SK-N-SH treated with all-trans-retinoic acid at 6 μM for 48 hours (cell line): ENCODE results near the gene CGB7.
A peak's percentile ranks its signal among the peaks of the same experiment; 100 is the strongest.

ENCODE experiments used
- ATAC-seq: fragments of 200-7000 bp; cut with Tn5 transposase; 3 replicates; pipeline ENCODE4 v1.9.1; 2020; ENCODE audit warnings: mild to moderate bottlenecking, moderate library complexity
- ARNTL ChIP-seq: fragments of 450-650 bp; formaldehyde crosslinking; IDR thresholded peaks from 2 replicates; pipeline ENCODE4 v1.5.0; 2020; ENCODE audit warnings: low read depth, mild to moderate bottlenecking, moderate library complexity, borderline replicate concordance
- BACH2 ChIP-seq: fragments of 250-450 bp; sonication (Bioruptor Pico); IDR thresholded peaks from 2 replicates; pipeline ENCODE4 v1.9.0; 2021; ENCODE audit warnings: mild to moderate bottlenecking, borderline replicate concordance
- CSRNP3 ChIP-seq: fragments of 250-450 bp; sonication (Bioruptor Pico); IDR thresholded peaks from 2 replicates; pipeline ENCODE4 v1.5.1; 2021; ENCODE audit warnings: mild to moderate bottlenecking, moderate library complexity
- ESRRG ChIP-seq: fragments of 250-450 bp; sonication (Bioruptor Pico); IDR thresholded peaks from 2 replicates; pipeline ENCODE4 v1.6.1; 2021; ENCODE audit warnings: mild to moderate bottlenecking
- GLIS3 ChIP-seq: fragments of 250-450 bp; sonication (Bioruptor Pico); IDR thresholded peaks from 2 replicates; pipeline ENCODE4 v1.5.0; 2020; ENCODE audit warnings: mild to moderate bottlenecking, moderate library complexity
- ISL1 ChIP-seq: fragments of 250-450 bp; sonication (Bioruptor Pico); IDR thresholded peaks from 2 replicates; pipeline ENCODE4 v2.1.2; 2022; ENCODE audit warnings: mild to moderate bottlenecking, moderate library complexity
- OSR1 ChIP-seq: fragments of 250-450 bp; sonication (Bioruptor Pico); IDR thresholded peaks from 2 replicates; pipeline ENCODE4 v1.8.0; 2022; ENCODE audit warnings: moderate library complexity, mild to moderate bottlenecking, inconsistent platforms
- PATZ1 ChIP-seq: fragments of 250-450 bp; sonication (Bioruptor Pico); IDR thresholded peaks from 2 replicates; pipeline ENCODE4 v1.8.0; 2020; ENCODE audit warnings: mild to moderate bottlenecking, moderate library complexity, borderline replicate concordance
- POU6F1 ChIP-seq: fragments of 250-450 bp; sonication (Bioruptor Pico); IDR thresholded peaks from 2 replicates; pipeline ENCODE4 v1.8.0; 2021; ENCODE audit warnings: low read depth, mild to moderate bottlenecking, moderate library complexity, borderline replicate concordance
- PPARA ChIP-seq: fragments of 250-450 bp; sonication (Bioruptor Pico); IDR thresholded peaks from 2 replicates; pipeline ENCODE4 v1.5.0; 2020; ENCODE audit warnings: mild to moderate bottlenecking, borderline replicate concordance
- RARB ChIP-seq: fragments of 250-450 bp; sonication (Bioruptor Pico); IDR thresholded peaks from 2 replicates; pipeline ENCODE4 v1.8.0; 2021; ENCODE audit warnings: mild to moderate bottlenecking, moderate library complexity
- SNAI2 ChIP-seq: fragments of 250-450 bp; sonication (Bioruptor Pico); IDR thresholded peaks from 2 replicates; pipeline ENCODE4 v1.5.0; 2020; ENCODE audit warnings: mild to moderate bottlenecking, moderate library complexity
- TCF4 ChIP-seq: fragments of 250-450 bp; sonication (Bioruptor Pico); IDR thresholded peaks from 2 replicates; pipeline ENCODE4 v1.8.0; 2021; ENCODE audit warnings: mild to moderate bottlenecking, moderate library complexity, borderline replicate concordance
- TOX ChIP-seq: fragments of 250-450 bp; sonication (Bioruptor Pico); IDR thresholded peaks from 2 replicates; pipeline ENCODE4 v1.8.0; 2021; ENCODE audit warnings: mild to moderate bottlenecking, moderate library complexity, borderline replicate concordance
- TSHZ2 ChIP-seq: fragments of 250-450 bp; sonication (Bioruptor Pico); IDR thresholded peaks from 2 replicates; pipeline ENCODE4 v1.5.0; 2020; ENCODE audit warnings: mild to moderate bottlenecking, moderate library complexity
- ZC3H10 ChIP-seq: fragments of 250-450 bp; sonication (Bioruptor Pico); IDR thresholded peaks from 2 replicates; pipeline ENCODE4 v1.5.1; 2021; ENCODE audit warnings: mild to moderate bottlenecking, moderate library complexity
- ZFP3 ChIP-seq: fragments of 250-450 bp; sonication (Bioruptor Pico); IDR thresholded peaks from 2 replicates; pipeline ENCODE4 v1.5.0; 2020; ENCODE audit warnings: mild to moderate bottlenecking, moderate library complexity
- ZFP30 ChIP-seq: fragments of 450-650 bp; formaldehyde crosslinking; IDR thresholded peaks from 2 replicates; pipeline ENCODE4 v1.5.0; 2022; ENCODE audit warnings: mild to moderate bottlenecking, moderate library complexity
- ZNF565 ChIP-seq: fragments of 450-650 bp; formaldehyde crosslinking; conservative IDR thresholded peaks from 2 replicates; pipeline ENCODE4 v1.5.0; 2020; ENCODE audit warnings: low read depth, mild to moderate bottlenecking, moderate library complexity
- ZNF70 ChIP-seq: fragments of 450-650 bp; formaldehyde crosslinking; IDR thresholded peaks from 2 replicates; pipeline ENCODE4 v1.5.0; 2020; ENCODE audit warnings: mild to moderate bottlenecking, moderate library complexity
- ZNF8 ChIP-seq: fragments of 450-650 bp; formaldehyde crosslinking; IDR thresholded peaks from 2 replicates; pipeline ENCODE4 v1.5.0; 2020; ENCODE audit warnings: mild to moderate bottlenecking, moderate library complexity

The CGB7 gene

GRCh38 chr19:49057636-49058234 is at the start of gene CGB7:
CGB7 (minus strand) TSS chr19:49057749; CDS start chr19:49055375, 2,374 bp downstream.
- no peak for TF ChIP-seq ZC3H10 (CRISPR knock-in tag)
- no peak for TF ChIP-seq ZNF70 (CRISPR knock-in tag)
- TF ChIP-seq ISL1 (CRISPR knock-in tag), result no peak
- TF ChIP-seq TOX, result no peak
- peak; percentile 74 for ATAC-seq

GRCh38 chr19:49106648-49107135 is 49.1 kb upstream of the CGB7 start:
- ATAC-seq, result peak; percentile 68
- TF ChIP-seq PATZ1 (CRISPR knock-in tag) (no peak), ZNF70 (CRISPR knock-in tag) (no peak)
- TF ChIP-seq, all 23 proteins: peak for 0

GRCh38 chr19:49104229-49104864 is 46.8 kb upstream of the CGB7 start:
- ATAC-seq, result no peak

GRCh38 chr19:49103331-49104085 is 46.0 kb upstream of the CGB7 start:
- ATAC-seq, result no peak
- TF ChIP-seq ARNTL (CRISPR knock-in tag) (no peak), ZFP3 (CRISPR knock-in tag) (no peak), POU6F1 (CRISPR knock-in tag) (no peak), SNAI2 (no peak), ZC3H10 (CRISPR knock-in tag) (no peak), ESRRG (CRISPR knock-in tag) (no peak), ZNF70 (CRISPR knock-in tag) (no peak), TOX (no peak), PPARA (CRISPR knock-in tag) (no peak), OSR1 (CRISPR knock-in tag) (no peak), ZFP30 (CRISPR knock-in tag) (no peak), RARB (no peak), BACH2 (no peak)

More at GRCh38 chr19:49104229-49104864, 46.8 kb upstream of the CGB7 start:
- TF ChIP-seq TCF4 (no peak), ESRRG (CRISPR knock-in tag) (no peak), POU6F1 (CRISPR knock-in tag) (no peak), ZNF8 (CRISPR knock-in tag) (no peak), PATZ1 (CRISPR knock-in tag) (no peak)

GRCh38 chr19:49102303-49102702 is 44.8 kb upstream of the CGB7 start:
- no peak for ATAC-seq
- TF ChIP-seq PPARA (CRISPR knock-in tag) (no peak), ZC3H10 (CRISPR knock-in tag) (no peak), ZNF565 (CRISPR knock-in tag) (no peak), ZFP30 (CRISPR knock-in tag) (no peak), SNAI2 (no peak), GLIS3 (CRISPR knock-in tag) (no peak), CSRNP3 (CRISPR knock-in tag) (no peak), TSHZ2 (no peak), OSR1 (CRISPR knock-in tag) (no peak), TCF4 (no peak)
